A673 (cell line): ENCODE data around the gene SPATA16. TPM values are rescaled to one million over a fixed set of nuclear protein-coding genes. Genes with fewer than 3 reads are reported as not detected.

Source experiments
- BruUV-seq: library from RNA; stranded (reverse); fragments of 400-500 nt; replicated peaks from 2 replicates; lab custom pipeline; 2021; lab: Mats Ljungman, UMichigan
- CTCF ChIA-PET: fragments of 300-600 bp; sonication (Branson Sonifier 250); formaldehyde crosslinking; loops from one replicate; lab custom pipeline; 2022; ENCODE audit warnings: antibody characterized with exemption; lab: Charles Lee
- POLR2A ChIA-PET: fragments of 300-600 bp; sonication (Branson Sonifier 250); formaldehyde crosslinking; loops from one replicate; lab custom pipeline; 2022; ENCODE audit warnings: antibody characterized with exemption; ENCODE audit not compliant: low non-redundant PET; lab: Charles Lee
- DNase-seq: peaks from one replicate; pipeline ENCODE4 v3.0.0-alpha.2; 2015; ENCODE audit warnings: low spot score
- H3K27ac ChIP-seq: fragments of 200-600 bp; sonication (generic); 2 replicates; pipeline ENCODE4 v1.5.1; 2016; ENCODE audit warnings: mixed run types, low read depth, mild to moderate bottlenecking, mixed read lengths, antibody characterized with exemption, low read length; ENCODE audit not compliant: poor library complexity, severe bottlenecking
- H3K27me3 ChIP-seq: fragments of 200-600 bp; sonication (generic); replicated peaks from 2 replicates; pipeline ENCODE4 v1.6.1; 2017; ENCODE audit warnings: mixed run types, low read depth, mild to moderate bottlenecking, mixed read lengths, antibody characterized with exemption, low read length; ENCODE audit not compliant: insufficient read depth, poor library complexity
- H3K36me3 ChIP-seq: fragments of 200-600 bp; sonication (generic); 2 replicates; pipeline ENCODE4 v1.6.1; 2016; ENCODE audit warnings: mixed run types, mild to moderate bottlenecking, mixed read lengths, antibody characterized with exemption, low read length; ENCODE audit not compliant: insufficient read depth, poor library complexity, severe bottlenecking
- H3K4me1 ChIP-seq: fragments of 200-600 bp; sonication (generic); 2 replicates; pipeline ENCODE4 v1.6.1; 2017; ENCODE audit warnings: mixed run types, mild to moderate bottlenecking, mixed read lengths, antibody characterized with exemption, low read length; ENCODE audit not compliant: insufficient read depth, poor library complexity, severe bottlenecking
- H3K4me3 ChIP-seq: fragments of 200-600 bp; sonication (generic); 2 replicates; pipeline ENCODE4 v1.5.1; 2016; ENCODE audit warnings: low read depth, mixed run types, mild to moderate bottlenecking, mixed read lengths, low read length; ENCODE audit not compliant: poor library complexity, severe bottlenecking
- H3K9me3 ChIP-seq: fragments of 200-600 bp; sonication (generic); 2 replicates; pipeline ENCODE4 v1.6.1; 2016; ENCODE audit warnings: mixed run types, low read depth, mild to moderate bottlenecking, mixed read lengths, antibody characterized with exemption, low read length; ENCODE audit not compliant: poor library complexity, severe bottlenecking
- EZH2 ChIP-seq: fragments of 200-600 bp; sonication (generic); IDR thresholded peaks from 2 replicates; pipeline ENCODE4 v1.6.1; 2017; ENCODE audit warnings: borderline replicate concordance, low read depth, mild to moderate bottlenecking, mixed read lengths, antibody characterized with exemption, low read length; ENCODE audit not compliant: poor library complexity, severe bottlenecking
- intact Hi-C: fragments of 100-400 bp; cut with micrococcal nuclease; formaldehyde crosslinking; loops from one replicate; pipeline ENCODE4 v1.10.0; 2022; ENCODE audit not compliant: unreplicated experiment
- total RNA-seq: library from RNA; stranded (reverse); gene quantifications from 2 replicates; pipeline ENCODE4 v1.2.3, GENCODE V29; 2021
- TF ChIP-seq, protein P1 (sequence below): fragments of 300-800, 200-600 bp; sonication (generic); conservative IDR thresholded peaks from 2 replicates; pipeline ENCODE4 v1.5.1; 2017; ENCODE audit warnings: low read depth, mild to moderate bottlenecking, antibody characterized with exemption, low read length, moderate library complexity, mixed read lengths

SPATA16 gene
- total RNA-seq, 1 experiment from 2014 or later = not detected

DNA sequence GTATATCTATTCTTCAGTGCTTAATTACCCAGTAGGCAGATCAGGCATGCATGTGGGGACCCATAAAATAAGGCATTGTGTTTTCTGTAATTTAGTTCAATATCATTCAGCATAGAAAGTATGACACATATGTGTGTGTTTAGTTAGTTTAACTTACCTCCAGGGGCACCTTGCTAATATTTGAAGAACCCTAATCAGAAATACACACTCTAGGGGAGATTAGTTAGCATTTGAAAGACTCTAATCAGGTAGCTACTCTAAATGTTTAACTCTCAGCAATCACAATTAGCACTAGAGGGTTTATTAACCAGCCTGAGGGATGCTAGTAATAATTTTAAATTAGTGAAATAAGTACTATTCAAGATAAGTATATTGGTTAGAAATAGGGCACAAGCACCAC, 286.0 kb downstream of the SPATA16 start:
- BruUV-seq = no TSS peak
- no peak for TF ChIP-seq EZH2
- TF ChIP-seq, protein P1, sequence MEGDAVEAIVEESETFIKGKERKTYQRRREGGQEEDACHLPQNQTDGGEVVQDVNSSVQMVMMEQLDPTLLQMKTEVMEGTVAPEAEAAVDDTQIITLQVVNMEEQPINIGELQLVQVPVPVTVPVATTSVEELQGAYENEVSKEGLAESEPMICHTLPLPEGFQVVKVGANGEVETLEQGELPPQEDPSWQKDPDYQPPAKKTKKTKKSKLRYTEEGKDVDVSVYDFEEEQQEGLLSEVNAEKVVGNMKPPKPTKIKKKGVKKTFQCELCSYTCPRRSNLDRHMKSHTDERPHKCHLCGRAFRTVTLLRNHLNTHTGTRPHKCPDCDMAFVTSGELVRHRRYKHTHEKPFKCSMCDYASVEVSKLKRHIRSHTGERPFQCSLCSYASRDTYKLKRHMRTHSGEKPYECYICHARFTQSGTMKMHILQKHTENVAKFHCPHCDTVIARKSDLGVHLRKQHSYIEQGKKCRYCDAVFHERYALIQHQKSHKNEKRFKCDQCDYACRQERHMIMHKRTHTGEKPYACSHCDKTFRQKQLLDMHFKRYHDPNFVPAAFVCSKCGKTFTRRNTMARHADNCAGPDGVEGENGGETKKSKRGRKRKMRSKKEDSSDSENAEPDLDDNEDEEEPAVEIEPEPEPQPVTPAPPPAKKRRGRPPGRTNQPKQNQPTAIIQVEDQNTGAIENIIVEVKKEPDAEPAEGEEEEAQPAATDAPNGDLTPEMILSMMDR = no peak
- CTCF ChIA-PET = no interaction called here
- no peak for DNase-seq
- H3K27ac ChIP-seq = no peak overlapping the region
- H3K4me1 ChIP-seq = peaks cover 5% of the 10 kb centered on the region
- no peak overlapping the region for H3K4me3 ChIP-seq
- no peaks in the 10 kb centered on the region for H3K27me3 ChIP-seq
- POLR2A ChIA-PET = no interaction called here
- intact Hi-C loops = no loop called here
- no peaks in the 10 kb centered on the region for H3K9me3 ChIP-seq
- H3K36me3 ChIP-seq = no peaks in the 10 kb centered on the region

DNA sequence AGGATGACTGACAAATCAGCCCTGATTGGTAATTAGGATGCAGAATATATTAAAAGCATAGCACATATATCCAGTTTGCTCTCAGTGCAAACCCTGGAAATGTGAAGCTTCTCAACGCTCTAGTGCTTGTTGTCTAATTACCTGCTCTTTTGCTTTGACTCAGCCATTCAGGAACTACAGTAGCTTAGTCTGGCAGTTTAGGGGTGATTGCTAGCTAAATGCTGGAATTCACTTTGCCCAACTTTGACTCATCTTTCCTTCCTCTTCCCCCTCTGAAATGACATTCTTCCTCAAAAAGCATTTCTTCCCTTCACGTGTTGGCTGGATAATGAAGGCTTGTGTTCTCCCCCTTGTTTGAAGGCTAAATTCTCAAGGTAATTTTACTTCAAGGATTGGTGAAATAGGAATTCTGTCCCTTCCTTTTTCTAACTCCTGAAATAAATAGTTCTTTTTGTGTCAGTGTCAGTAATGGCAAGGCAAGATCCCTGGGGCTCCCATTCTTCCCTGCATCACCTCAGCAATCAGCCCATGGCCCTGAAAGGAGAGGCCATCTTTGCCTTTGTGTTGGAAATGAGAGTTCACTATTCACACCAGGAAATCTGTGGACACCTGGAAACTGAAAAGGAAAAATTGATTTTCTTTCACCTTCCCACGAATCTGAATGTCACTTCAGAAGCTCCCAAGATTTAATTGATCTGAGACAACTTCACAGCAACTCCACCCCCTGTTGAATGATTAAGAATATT, 286.9 kb downstream of the SPATA16 start:
- no peaks in the 10 kb centered on the region for H3K9me3 ChIP-seq
- H3K27ac ChIP-seq = no peak overlapping the region
- DNase-seq = no peak
- no TSS peak for BruUV-seq
- H3K4me1 ChIP-seq = peaks cover 10% of the 10 kb centered on the region
- ChIA-PET POLR2A (no interaction called here), CTCF (no interaction called here)
- no peak overlapping the region for H3K4me3 ChIP-seq
- no peak for TF ChIP-seq EZH2
- TF ChIP-seq, protein P1 = no peak
- intact Hi-C loops = no loop called here
- H3K27me3 ChIP-seq = no peaks in the 10 kb centered on the region
- H3K36me3 ChIP-seq = no peaks in the 10 kb centered on the region

DNA sequence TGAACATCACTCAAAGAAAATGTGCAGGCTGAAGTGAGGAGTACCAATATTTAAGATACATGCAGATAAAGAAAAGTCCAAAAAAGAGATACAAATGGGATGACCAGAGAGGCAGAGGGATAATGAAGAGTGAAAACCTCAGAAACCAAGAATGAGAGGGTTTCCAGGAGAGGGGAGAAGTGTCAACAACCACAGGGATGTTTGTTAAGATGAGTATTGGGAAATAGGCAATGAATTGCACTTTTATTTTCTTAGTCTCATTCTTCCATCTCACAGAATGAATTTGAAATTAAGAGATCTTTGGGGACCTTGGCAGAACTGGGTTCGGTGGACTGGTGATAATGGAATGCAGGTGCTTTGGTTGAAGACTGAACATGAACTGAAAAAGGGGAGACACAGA, 288.0 kb downstream of the SPATA16 start:
- Histone ChIP-seq H3K27ac (no peak overlapping the region), H3K9me3 (no peaks in the 10 kb centered on the region)
- BruUV-seq = no TSS peak

More for the DNA sequence above, 288.0 kb downstream of the SPATA16 start:
- intact Hi-C loops = no loop called here
- ChIA-PET CTCF (no interaction called here), POLR2A (no interaction called here)
- TF ChIP-seq EZH2 = no peak
- TF ChIP-seq, protein P1 = no peak
- no peaks in the 10 kb centered on the region for H3K36me3 ChIP-seq
- H3K4me3 ChIP-seq = no peak overlapping the region
- H3K27me3 ChIP-seq = no peaks in the 10 kb centered on the region
- H3K4me1 ChIP-seq = peaks cover 18% of the 10 kb centered on the region
- DNase-seq = no peak
